Activated CD8-positive, alpha-beta memory T cell treated with anti-CD3 and anti-CD28 coated beads for 24 hours (primary cell): Measurements from ENCODE around the gene CERT1.
"Not testable (repeated sequence)": the region's sequence is repeated elsewhere in the genome, so short reads cannot be mapped to it uniquely, and the experiment has no call there.

Experiments
- DNase-seq: peaks from one replicate; pipeline ENCODE4 v3.0.0-alpha.2; 2020

CERT1 gene

DNA sequence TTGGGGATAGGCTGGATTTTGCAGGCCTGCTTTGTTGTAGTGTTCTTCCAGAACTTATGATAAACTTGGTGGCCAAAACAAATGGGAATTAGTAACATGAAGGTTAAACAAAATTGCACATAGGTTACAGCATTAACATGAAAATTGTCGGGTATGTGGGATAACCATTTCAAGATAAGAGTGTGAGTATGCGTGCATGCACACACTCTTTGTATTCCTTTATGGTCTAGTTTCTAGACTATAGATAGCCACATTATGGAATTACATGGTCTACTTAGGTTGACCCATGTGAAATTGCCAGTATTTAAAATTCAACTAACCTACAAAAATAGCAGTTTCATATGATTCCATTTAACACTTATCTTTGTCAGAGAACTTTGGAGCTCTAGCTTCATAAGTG is 173.0 kb downstream of the CERT1 start:
- no peak for DNase-seq

DNA sequence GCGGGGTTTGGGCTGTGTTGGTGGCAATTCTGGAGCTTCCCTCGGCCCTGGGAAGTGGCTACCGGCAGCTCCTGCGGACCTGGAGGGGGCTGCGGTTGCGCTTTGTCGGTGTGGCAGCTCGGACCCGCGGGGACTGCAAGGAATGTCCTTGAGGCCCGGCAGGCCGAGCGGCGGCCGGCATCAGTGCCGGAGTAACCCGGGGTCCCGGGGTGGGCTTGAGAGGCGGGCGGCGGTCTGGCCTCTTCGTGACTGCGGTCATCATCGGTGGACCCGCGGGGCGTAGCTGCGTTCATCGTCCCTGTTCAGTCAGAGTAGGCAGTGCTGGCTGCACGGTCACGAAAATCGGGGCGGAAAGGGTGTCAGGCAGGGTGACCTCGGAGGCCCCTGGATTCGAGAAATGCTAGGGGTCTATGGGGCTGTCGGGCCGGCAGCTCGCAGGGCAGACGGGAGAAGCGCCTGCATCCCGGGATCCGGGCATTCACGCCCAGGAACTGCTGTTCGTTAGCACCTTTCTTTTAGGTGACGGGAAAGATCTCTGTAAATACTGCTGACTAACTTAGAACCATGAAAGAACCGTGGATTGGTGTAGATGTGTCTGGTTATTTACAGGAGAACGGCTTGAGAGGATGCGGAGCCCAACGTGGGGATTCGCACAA is 173.9 kb downstream of the CERT1 start:
- DNase-seq = no peak

DNA sequence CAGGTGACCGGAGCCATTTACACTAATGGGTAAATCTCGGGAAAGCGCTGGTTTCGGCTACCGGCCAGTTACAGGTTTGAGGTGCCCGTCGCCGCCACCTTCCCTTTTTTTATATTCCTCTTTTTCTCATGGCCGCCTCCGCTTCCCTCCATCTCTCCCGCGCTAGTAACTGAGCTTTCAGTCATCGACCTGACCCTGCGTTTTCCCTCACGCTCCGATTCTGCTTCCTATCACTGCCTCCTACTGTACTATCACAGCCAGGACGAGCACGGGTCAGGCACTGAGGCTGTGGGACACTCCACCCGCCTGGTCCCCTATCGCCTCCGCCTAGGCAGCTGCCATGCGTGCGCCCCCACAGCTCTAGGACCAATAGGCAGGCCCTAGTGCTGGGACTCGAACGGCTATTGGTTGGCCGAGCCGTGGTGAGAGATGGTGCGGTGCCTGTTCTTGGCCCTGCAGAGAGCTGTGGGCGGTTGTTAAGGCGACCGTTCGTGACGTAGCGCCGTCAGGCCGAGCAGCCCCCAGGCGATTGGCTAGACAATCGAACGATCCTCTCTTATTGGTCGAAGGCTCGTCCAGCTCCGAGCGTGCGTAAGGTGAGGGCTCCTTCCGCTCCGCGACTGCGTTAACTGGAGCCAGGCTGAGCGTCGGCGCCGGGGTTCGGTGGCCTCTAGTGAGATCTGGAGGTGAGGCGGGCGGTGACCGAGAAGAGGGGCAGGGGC is 174.7 kb downstream of the CERT1 start, which contains the start of gene HMGCR:
HMGCR (plus strand) TSS at position 606 of the 722 bp plus-strand sequence. CDS start 5,386 bp downstream, outside the sequence.
- peak; percentile 95 for DNase-seq

DNA sequence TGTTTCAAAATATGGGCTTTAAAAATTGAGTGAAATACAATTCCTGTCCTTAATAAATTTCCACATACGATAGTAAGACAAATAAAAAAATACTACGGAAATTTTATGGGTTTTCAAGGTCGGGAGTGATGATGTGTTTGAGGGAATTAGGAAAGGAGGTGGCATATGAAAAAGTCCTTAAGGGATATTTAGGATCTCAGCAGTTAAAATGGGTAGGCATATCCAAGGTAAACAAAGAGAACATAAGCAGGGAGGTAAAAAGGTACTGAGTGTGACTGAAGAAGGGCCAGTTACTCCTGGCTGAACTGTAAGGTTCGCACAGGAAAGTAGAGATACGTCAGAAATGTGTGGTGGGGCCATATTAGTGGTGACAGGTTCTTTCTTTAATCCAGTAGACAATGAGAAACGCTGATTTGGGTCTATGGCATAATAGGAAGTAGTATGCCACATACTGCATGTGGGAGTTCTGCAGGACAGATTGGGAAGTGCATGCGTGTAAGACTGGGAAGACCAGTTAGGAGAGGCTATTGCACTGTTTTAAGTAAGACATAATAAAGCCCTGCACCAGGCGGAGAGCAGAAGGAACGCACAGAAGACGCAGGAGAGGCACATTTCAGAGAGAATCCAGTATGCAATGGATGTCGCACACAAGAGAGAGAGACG is 175.3 kb downstream of the CERT1 start:
- DNase-seq = no peak

DNA sequence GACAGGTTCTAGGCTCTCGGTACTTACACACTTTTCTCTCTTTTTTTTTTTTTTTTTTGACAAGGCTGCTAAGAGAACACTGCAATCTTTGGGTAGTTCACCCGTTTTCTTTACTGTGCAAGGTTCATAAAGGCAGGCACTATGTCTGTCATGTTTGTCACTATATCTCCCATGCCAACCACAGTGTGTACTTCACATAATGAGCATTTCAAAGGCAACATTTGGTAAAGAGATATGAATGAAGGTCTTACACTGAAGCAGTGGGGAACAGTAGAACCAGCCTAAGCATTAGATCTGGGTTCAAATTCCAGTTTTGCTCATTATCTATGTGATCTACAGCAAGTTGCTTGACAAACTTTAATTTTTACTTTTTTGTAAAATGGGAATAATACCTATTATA is 175.9 kb downstream of the CERT1 start:
- DNase-seq = no peak

DNA sequence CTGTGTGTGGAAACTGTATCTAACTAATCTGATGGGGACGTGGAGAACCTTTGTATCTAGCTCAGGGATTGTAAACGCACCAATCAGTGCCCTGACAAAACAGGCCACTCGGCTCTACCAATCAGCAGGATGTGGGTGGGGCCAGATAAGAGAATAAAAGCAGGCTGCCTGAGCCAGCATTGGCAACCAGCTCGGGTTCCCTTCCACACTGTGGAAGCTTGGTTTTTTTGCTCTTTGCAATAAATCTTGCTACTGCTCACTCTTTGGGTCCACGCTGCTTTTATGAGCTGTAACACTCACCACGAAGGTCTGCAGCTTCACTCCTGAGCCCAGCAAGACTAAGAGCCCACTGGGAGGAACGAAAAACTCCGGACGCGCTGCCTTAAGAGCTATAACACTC is 177.0 kb downstream of the CERT1 start:
- not testable (repeated sequence) for DNase-seq

DNA sequence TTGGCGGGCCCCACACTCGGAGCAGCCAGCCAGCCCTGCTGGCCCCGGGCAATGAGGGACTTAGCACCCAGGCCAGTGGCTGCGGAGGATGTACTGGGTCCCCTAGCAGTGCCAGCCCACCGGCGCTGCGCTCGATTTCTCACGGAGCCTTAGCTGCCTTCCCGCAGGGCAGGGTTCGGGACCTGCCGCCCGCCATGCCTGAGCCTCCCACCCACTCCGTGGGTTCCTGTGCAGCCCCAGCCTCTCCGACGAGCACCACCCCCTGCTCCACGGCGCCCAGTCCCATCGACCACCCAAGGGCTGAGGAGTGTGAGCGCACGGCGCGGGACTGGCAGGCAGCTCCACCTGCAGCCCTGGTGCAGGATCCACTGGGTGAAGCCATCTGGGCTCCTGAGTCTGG is 177.7 kb downstream of the CERT1 start:
- DNase-seq = not testable (repeated sequence)

DNA sequence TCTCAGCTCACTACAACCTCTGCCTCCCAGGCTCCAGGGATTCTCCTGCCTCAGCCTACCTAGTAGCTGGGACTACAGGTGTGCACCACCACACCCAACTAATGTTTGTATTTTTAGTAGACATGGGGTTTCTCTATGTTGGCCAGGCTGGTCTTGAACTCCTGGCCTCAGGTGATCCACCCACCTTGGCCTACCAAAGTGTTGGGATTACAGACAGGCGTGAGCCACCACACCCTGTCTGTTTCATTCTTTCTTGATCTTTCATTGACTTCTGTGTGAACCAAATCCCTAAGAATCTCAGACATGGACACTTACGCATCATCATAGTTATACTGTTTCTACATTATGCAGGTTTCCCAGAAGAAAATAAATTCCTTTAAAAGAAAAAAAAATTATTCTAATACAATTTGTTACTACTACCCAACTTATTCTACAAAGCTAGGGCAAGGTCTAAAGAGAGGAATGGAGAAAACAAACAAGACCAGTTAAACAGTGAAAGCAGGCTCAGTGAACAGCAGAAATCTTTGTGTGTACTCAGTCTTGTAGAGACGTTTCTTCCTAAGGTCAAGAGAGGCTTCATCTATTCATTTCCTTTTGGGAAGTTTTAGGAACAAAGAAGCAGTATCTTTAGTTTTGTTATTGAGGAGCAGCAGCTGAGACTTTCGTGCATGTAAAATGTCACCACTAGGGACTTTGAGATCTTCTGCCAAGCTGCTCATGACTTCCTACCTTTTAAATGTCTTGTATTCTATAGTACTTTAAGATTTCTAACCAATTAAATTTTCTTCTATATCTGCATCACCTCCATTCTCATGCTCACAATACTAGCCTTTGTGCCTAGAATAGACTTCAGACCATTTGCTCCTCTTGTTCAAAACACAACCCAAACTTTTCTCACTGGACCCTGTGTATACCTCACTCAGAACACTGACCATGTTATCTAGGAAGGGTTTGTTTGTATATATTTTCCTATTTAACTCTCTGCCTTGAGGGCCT is 180.0 kb downstream of the CERT1 start:
- no peak for DNase-seq

DNA sequence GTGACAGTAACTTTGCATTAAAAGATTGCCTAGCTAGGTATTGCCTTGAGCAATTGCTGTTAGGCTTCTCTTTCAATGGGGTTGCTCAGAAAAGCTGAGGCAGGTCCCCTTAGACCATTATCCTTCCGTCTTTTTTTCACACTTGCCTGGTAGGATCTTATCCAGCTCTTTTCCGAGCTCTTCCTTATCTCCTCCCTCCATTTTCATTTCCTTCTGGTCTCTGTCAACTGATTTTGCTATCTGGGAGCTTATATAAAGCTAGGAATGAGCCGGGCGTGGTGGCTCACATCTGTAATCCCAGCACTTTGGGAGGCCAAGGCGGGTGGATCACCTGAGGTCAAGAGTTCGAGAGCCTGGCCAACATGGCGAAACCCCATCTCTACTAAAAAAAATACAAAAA is 181.0 kb downstream of the CERT1 start:
- no peak for DNase-seq
